ENCODE data around the gene THOC7.

GRCh38 chr3:63864008-63864964 is 681 bp upstream of the THOC7 start:
- TF ChIP-seq POLR2A (IDR thresholded peaks at IDR 0.05; ENCODE audit: low read depth, low read length) (peak; percentile 8; the same call in 1 of the 2 replicates), POLR2AphosphoS5 (IDR thresholded peaks at IDR 0.05; ENCODE audit: low read depth, low read length) (no peak)

All from GM12892 (cell line).